Fibroblast of lung (primary cell): ENCODE results near the gene ZBTB37. TPM values are rescaled to one million over a fixed set of nuclear protein-coding genes. Genes with fewer than 3 reads are reported as not detected.

Experiments used
- DNase-seq, 2 donors: peaks; one replicate each; pipeline versions ENCODE4 v3.0.0 to v3.0.0-alpha.2; 2010; ENCODE audit warnings: low read depth in 2 of 2
- H2AFZ ChIP-seq: 2 replicates; pipeline ENCODE4 v1.5.1; 2012; ENCODE audit warnings: low read length, control low read depth, inconsistent platforms
- H3K27ac ChIP-seq: 2 replicates; pipeline ENCODE4 v1.5.1; 2011; ENCODE audit warnings: low read length, control low read depth; ENCODE audit not compliant: insufficient read depth
- H3K27me3 ChIP-seq: 2 replicates; pipeline ENCODE4 v1.5.1; 2011; ENCODE audit warnings: mild to moderate bottlenecking, low read length; ENCODE audit not compliant: control insufficient read depth, insufficient read depth
- H3K36me3 ChIP-seq: 2 replicates; pipeline ENCODE4 v1.5.1; 2011; ENCODE audit warnings: low read length; ENCODE audit not compliant: control insufficient read depth, insufficient read depth
- H3K4me1 ChIP-seq: 2 replicates; pipeline ENCODE4 v1.5.1; 2011; ENCODE audit warnings: low read length; ENCODE audit not compliant: control insufficient read depth, insufficient read depth; ENCODE audit errors: extremely low read depth
- H3K4me2 ChIP-seq: 2 replicates; pipeline ENCODE4 v1.5.1; 2011; ENCODE audit warnings: low read length, control low read depth; ENCODE audit not compliant: insufficient read depth; ENCODE audit errors: extremely low read depth
- H3K4me3 ChIP-seq, 4 experiments: fragments of 200-600 bp in 1 of 4; sonication (generic) in 1 of 4; replicated peaks in 1 of 4; 2 replicates each; pipeline ENCODE4 v1.5.1; 2011 to 2016; ENCODE audit warnings: low read length in 4 of 4, low read depth in 3 of 4, mild to moderate bottlenecking in 3 of 4, control low read depth in 2 of 4, inconsistent platforms in 1 of 4, mixed read lengths in 1 of 4; ENCODE audit not compliant: insufficient read depth in 1 of 4; ENCODE audit errors: control extremely low read depth in 1 of 4
- H3K79me2 ChIP-seq: 2 replicates; pipeline ENCODE4 v1.5.1; 2012; ENCODE audit warnings: mild to moderate bottlenecking, low read length, inconsistent platforms; ENCODE audit not compliant: control insufficient read depth, insufficient read depth
- H3K9ac ChIP-seq: 2 replicates; pipeline ENCODE4 v1.5.1; 2011; ENCODE audit warnings: mild to moderate bottlenecking, low read length, control low read depth; ENCODE audit not compliant: insufficient read depth
- H3K9me3 ChIP-seq: 2 replicates; pipeline ENCODE4 v1.5.1; 2012; ENCODE audit warnings: low read depth, low read length; ENCODE audit not compliant: control insufficient read depth, insufficient read depth
- H4K20me1 ChIP-seq: 2 replicates; pipeline ENCODE4 v1.5.1; 2011; ENCODE audit warnings: low read length; ENCODE audit not compliant: control insufficient read depth, insufficient read depth; ENCODE audit errors: extremely low read depth
- CTCF ChIP-seq, 2 donors: IDR thresholded peaks in 1 of 2; conservative IDR thresholded peaks in 1 of 2; 1 replicate in 1 of 2; 2 replicates in 1 of 2; pipeline ENCODE4 v1.5.1; 2011 to 2012; ENCODE audit warnings: low read length in 2 of 2, control low read depth in 1 of 2, inconsistent platforms in 1 of 2, low read depth in 1 of 2, mild to moderate bottlenecking in 1 of 2
- EZH2 ChIP-seq: IDR thresholded peaks from 2 replicates; pipeline ENCODE4 v1.5.1; 2012; ENCODE audit warnings: low read length, control low read depth, mild to moderate bottlenecking; ENCODE audit errors: missing control alignments
- polyA plus RNA-seq, 2 donors: library from polyadenylated mRNA; depleted of rRNA in 1 of 2; stranded (reverse) in 1 of 2; unstranded in 1 of 2; fragments of >200 nt; gene quantifications; 2 replicates each; pipeline ENCODE4 v1.2.1, GENCODE V29; 2011 to 2012; ENCODE audit warnings: missing spikeins in 1 of 2
- total RNA-seq: library from RNA; depleted of rRNA; stranded (reverse); fragments of >200 nt; gene quantifications from 2 replicates; pipeline ENCODE4 v1.2.1, GENCODE V29; 2014

ZBTB37 gene
- total and polyA plus RNA-seq, 2 donors (not counting 1 experiment from before 2014, with no cell fraction given): 3.0 to 8.3 TPM

- H3K4me1 ChIP-seq: no peaks in the 10 kb centered on the region
- H3K4me2 ChIP-seq: no peak overlapping the region
- DNase-seq: no peak
- no peak overlapping the region for H3K9ac ChIP-seq
- no peak overlapping the region for H3K27ac ChIP-seq
- no peaks in the 10 kb centered on the region for H3K9me3 ChIP-seq
- H2AFZ ChIP-seq: no peak overlapping the region
- no peaks in the 10 kb centered on the region for H3K36me3 ChIP-seq
- H3K79me2 ChIP-seq: no peaks in the 10 kb centered on the region
- no peaks in the 10 kb centered on the region for H4K20me1 ChIP-seq
- no peaks in the 10 kb centered on the region for H3K27me3 ChIP-seq
- no peak overlapping the region for H3K4me3 ChIP-seq
- no peak for TF ChIP-seq CTCF (conservative IDR thresholded peaks at IDR 0.05 in 1 of 2, IDR thresholded peaks at IDR 0.05 in 1 of 2; ENCODE audit: low read depth in 1 of 2, low read length in 2 of 2)
- no peak for TF ChIP-seq EZH2
Measured at GRCh38 chr1:173900427-173900826, 32.2 kb downstream of the ZBTB37 start.

GRCh38 chr1:173900992-173901391 is 32.8 kb downstream of the ZBTB37 start:
- Histone ChIP-seq H3K27me3 (no peaks in the 10 kb centered on the region), H3K9ac (no peak overlapping the region), H3K4me2 (no peak overlapping the region), H3K4me1 (no peaks in the 10 kb centered on the region), H2AFZ (no peak overlapping the region), H3K36me3 (no peaks in the 10 kb centered on the region), H3K4me3 (no peak overlapping the region), H3K9me3 (no peaks in the 10 kb centered on the region), H3K27ac (no peak overlapping the region), H3K79me2 (no peaks in the 10 kb centered on the region), H4K20me1 (no peaks in the 10 kb centered on the region)
- TF ChIP-seq EZH2 (no peak), CTCF (conservative IDR thresholded peaks at IDR 0.05 in 1 of 2, IDR thresholded peaks at IDR 0.05 in 1 of 2; ENCODE audit: low read depth in 1 of 2, low read length in 2 of 2) (no peak)
- DNase-seq: no peak

- no peaks in the 10 kb centered on the region for H4K20me1 ChIP-seq
- H3K79me2 ChIP-seq: no peaks in the 10 kb centered on the region
- TF ChIP-seq EZH2 (no peak), CTCF (conservative IDR thresholded peaks at IDR 0.05 in 1 of 2, IDR thresholded peaks at IDR 0.05 in 1 of 2; ENCODE audit: low read depth in 1 of 2, low read length in 2 of 2) (no peak)
- H3K4me3 ChIP-seq: no peak overlapping the region
- no peak overlapping the region for H3K4me2 ChIP-seq
- H3K9me3 ChIP-seq: no peaks in the 10 kb centered on the region
- H3K36me3 ChIP-seq: no peaks in the 10 kb centered on the region
- DNase-seq: no peak
- H3K27ac ChIP-seq: no peak overlapping the region
- H3K27me3 ChIP-seq: no peaks in the 10 kb centered on the region
- H3K9ac ChIP-seq: no peak overlapping the region
- H3K4me1 ChIP-seq: no peaks in the 10 kb centered on the region
- H2AFZ ChIP-seq: no peak overlapping the region
Measured at GRCh38 chr1:173903827-173904531, 35.8 kb downstream of the ZBTB37 start.
